Measurements from ENCODE around the gene FBXW9.
"Not testable (repeated sequence)": the region's sequence is repeated elsewhere in the genome, so short reads cannot be mapped to it uniquely, and the experiment has no call there.

The FBXW9 gene

DNA sequence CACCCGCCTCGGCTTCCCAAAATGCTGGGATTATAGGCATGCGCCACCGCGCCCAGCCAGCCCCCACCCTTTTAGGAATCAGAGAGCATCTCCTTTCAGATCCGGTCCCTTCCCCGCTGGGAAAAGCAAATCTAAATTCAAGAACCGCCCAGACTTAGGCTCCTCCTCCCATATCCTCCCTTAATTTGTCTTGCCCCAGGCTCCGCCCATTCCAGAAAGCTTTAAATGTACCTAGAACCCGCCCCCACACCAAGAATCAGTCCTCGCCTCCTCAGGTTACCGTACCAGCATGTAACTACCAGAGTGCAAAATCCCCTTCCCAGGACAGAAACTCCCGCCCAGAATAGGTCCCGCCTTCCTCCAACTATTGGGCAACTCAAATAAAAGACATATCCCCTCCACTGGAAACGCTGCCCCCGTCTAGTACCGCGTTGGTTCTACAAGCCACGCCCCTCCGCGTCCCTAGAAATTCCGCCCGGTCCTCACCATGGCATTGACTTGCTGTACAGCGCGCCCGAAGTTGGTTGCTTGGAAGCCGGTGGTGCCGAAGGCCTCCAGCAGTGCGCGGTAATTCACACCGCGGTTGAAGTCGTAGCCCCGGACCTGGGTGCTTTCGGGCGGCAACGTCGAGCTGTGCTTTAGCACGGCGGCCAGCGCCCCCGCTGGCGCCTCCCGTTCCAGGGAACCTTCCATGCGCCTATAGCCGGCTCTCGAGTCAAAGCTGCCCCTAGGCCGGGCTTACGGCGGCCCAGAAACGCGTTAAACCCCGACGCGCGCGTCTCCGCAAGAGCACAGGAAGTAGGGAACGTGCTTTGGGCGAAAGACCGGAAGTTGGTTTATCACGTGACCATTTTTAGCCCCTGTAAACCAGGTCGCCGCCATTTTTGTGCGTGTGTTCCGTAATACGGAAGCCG lies 15.1 kb downstream of the FBXW9 start, which contains the start of gene DHPS:
Gene DHPS (minus strand): TSS at position 807 of the 914 bp plus-strand sequence. CDS start 114 bp downstream, at position 693.
- peak; percentile 57 for DNase-seq (ENCODE audit: low read depth)

DNA sequence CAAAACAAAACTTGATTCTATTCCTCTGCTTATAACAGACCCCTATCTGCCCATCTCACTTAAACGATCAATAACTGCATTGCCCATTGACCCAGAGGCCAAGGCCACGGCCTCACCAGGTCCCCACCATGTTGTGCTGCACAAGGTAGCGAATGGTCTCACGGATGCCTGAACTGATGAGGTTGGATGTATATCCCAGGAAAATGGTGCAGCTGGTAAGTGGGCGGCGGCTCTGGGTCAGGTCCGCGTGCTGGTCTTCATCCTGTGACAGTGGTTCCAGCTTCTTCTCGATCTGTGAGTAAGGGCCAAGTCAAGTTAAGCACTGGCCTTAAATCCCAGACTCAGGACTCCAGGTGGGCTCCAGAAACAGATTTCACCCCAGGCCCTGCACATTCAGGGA lies 16.4 kb downstream of the FBXW9 start:
- DNase-seq (ENCODE audit: low read depth) = no peak

DNA sequence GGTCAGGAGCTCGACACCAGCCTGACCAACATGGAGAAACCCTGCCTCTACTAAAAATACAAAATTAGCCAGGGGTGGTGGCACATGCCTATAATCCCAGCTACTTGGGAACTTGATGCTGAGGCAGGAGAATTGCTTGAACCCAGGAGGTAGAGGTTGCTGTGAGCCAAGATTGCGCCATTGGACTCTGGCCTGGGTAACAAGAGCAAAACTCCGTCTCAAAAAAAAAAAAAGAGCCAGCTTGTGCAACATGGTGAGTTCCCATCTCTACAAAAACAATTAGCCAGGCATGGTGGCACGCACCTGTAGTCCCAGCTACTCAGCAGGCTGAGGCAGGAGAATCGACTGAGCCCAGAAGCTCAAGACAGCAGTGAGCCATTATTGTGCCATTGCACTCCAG lies 18.4 kb downstream of the FBXW9 start:
- not testable (repeated sequence) for DNase-seq (ENCODE audit: low read depth)

DNA sequence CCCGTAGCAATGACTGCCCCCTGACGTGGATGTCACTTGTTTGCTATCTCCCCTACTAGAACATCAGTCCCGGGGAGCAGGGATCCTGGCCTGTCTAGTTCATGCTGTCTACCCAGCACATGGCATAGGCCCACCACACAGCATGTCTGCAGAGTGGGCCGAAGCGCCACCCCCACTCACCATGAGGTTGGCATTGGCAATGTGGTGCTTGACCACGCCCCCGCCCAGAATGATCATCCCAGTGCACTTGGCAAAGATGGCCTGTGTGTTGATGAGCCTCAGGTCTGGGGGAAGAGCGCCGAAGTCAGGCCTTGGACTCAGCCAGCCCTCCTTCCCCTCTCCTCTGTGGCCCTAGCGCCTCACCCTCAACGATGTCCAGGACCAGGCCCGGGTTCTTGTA lies 19.5 kb downstream of the FBXW9 start:
- no peak for DNase-seq (ENCODE audit: low read depth)

DNA sequence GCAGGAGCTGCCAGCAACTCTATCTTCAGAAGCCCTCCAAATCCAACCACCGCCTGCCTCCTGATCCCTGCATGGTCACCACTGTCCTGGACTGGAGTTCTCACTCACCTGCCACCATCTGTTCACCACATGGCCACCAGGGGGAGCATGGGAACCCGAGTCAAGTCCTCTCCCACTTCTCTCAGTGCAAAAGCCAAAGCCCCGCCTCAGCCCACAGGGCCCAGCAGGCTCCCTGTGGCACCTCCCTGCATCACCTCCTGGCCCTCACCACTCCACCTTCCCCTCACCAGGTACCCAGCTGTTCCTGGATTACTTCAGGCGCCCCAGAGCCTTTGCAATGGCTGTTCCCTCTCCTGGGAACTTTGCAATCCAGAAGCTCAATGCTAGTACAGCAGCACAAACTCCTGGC lies 20.0 kb downstream of the FBXW9 start:
- DNase-seq (ENCODE audit: low read depth) = peak; percentile 83

DNA sequence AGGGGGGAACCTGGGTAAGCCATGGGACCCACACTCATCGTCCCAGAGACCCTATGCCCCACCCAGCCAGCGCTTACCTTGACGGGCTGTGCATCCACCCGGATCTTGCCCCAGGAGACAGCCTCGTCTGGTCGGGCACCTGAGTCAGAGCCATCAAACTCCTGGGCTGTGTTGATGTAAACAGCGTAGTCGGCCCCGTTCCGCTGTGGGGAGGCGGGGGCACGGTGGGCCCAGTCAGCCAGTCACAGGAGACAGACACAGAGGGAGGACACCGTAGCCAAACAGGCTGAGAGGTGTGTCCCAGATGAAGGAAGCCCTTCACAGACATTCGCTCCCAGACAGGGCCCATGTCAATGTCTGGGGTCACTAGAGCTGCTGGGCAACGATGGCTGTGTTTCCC lies 20.5 kb downstream of the FBXW9 start:
- no peak for DNase-seq (ENCODE audit: low read depth)

DNA sequence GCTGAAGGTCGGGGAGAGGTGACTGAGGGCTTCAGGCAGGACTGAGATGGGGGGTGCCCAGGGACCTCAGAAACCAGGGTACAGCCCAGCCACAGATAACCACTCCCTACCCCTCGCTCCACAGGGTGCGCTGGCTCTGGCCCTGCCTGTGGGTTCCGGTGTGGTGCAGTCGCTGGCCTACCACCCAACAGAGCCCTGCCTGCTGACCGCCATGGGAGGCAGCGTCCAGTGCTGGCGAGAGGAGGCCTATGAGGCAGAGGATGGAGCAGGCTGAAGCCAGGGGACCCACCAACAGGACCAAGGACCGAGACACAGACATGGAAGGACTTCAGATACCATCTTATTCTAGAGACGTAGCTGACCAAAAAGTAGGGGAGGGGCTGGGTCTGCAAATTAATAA lies 21.0 kb downstream of the FBXW9 start:
- no peak for DNase-seq (ENCODE audit: low read depth)

DNA sequence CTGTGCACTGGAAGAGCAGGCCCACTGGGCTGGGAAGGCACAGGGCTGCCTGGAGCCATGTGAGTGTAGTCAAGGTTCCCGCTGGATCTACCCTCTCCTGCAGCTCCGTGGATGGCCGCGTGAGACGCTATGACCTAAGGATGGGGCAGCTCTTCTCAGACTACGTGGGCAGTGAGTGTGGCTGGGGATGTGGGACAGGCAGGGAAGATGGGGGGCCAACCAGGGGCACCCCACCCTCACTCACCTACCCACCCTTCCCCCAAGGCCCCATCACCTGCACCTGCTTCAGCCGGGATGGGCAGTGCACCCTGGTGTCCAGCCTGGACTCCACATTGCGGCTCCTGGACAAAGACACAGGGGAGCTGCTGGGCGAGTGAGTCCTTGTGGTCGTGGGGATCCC lies 23.7 kb downstream of the FBXW9 start:
- no peak for DNase-seq (ENCODE audit: low read depth)

DNA sequence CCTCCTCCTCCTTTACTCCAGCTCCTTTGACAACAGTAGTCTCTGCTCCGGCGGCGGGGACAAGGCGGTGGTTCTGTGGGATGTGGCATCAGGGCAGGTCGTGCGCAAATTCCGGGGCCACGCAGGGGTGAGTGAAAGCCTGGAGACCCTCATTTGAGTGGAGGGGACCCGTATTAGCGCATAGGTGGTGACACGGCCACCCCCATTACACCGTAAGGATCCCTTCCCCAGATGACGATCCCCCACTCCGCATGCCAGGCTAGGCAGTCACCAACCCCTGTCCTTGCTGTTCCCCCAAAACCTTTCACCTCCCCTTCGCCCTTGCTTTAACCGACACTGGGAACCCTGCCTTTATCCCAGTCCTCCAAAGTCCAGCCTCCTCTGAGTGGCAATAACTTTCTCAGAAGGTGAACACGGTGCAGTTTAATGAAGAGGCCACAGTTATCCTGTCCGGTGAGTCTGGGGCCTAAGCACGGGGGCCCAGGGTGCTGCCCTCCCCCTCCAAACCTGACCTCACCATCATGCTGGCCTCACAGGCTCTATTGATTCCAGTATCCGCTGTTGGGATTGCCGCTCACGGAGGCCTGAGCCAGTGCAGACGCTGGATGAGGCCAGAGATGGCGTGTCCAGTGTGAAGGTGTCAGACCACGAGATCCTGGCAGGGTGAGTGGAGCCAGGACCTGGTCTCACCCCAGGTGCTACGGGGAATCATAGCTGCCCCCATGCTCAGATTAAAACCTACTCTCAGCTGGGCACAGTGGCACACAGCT lies 26.1 kb downstream of the FBXW9 start:
- DNase-seq (ENCODE audit: low read depth) = no peak

DNA sequence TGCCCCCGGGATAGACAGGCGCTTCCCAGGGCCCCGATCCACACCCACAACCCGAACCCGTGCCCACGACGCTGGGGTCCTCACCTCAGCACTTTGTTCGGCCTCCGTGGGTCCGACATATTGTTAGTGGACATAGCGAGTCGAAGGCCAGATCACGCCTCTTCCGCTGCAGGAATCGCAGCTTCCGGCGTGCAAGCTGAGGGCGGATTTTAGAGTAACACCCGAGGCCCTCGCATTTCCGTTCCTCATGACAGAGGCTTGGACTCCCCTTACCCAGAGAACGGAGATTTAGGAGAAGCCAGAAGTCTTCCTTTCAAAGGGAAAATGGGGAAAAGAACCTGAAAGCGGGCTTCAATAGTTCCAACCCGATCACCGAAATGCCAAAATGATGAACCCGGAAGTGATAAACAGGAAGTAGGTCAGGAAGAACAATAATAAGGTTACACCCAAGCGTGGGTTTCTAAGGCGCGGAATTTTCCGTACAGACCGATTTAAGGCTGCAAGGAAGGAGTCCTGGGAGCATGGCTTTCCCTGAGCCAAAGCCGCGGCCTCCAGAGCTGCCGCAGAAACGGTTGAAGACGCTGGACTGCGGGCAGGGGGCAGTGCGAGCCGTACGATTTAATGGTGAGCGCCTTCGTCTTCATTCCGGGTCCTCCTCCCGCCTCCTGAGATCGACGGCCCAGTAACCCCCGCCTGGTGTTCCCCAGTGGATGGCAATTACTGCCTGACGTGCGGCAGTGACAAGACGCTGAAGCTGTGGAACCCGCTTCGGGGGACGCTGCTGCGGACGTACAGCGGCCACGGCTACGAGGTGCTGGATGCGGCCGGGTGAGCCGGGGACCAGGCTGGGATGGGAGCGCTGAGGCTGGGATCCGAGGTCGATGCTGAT lies 26.9 kb downstream of the FBXW9 start:
- DNase-seq (ENCODE audit: low read depth) = peak; percentile 53

DNA sequence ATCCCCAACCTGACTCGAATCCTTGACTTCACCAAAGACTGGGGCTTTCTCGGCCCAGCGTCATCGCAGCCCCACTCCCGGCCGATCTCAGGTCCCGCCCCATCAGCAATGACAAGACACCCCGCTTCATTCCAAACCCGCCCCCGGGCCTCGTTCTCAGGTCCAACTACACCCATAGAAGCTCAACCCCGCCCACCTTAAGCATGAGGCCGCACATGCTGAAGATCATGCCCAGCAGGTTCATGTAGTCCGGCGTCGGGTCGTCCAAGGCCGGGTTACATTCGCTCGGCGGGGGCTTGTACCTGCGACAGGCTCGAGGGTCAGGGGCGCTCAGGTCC lies 27.5 kb downstream of the FBXW9 start:
- DNase-seq (ENCODE audit: low read depth) = no peak

DNA sequence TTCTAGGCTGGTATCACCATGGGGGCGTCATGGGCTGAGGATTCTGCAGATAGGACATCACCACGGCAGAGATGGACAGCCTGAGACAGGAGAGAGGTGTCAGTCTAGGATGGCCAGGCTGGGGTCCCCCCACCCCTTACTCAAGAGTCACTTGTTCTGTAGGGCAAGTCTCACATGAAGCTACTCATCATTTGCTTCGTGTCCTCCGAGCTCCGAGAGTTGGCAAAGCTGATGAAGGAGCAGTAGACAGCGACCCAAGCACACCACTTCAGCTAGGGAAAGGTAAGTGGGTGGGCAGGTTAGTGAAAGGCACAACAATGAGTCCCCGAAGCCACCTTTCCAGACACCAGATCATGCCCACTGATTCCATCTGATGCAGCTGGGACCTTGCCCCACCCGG lies 28.1 kb downstream of the FBXW9 start:
- DNase-seq (ENCODE audit: low read depth) = no peak

DNA sequence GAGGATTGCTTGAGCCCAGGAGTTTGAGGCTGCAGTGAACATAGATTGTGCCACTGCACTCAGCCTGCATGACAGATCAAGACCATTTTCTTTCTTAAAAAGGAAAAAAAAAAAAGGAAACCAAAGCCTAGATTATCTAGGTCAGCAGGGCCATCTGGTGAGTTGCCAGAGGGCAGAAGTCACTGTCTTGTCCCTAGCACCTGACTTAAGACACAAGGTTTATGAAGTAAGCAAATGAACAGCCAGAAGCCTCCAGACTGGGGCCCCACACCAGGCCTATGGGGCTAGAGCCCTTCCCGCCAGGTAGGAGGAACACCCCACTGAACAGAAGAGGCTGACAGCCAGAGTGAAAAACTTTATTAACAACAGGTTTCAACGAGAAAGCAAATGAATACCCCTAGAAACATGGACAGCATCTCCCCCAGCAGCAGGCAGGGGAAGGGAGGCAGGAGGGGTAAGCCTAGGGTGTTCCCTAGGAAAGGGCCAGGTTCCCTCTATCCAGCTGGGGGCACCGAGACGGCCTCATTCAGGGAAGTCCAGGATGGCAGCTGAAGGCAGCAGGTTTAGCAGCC lies 28.6 kb downstream of the FBXW9 start:
- no peak for DNase-seq (ENCODE audit: low read depth)

DNA sequence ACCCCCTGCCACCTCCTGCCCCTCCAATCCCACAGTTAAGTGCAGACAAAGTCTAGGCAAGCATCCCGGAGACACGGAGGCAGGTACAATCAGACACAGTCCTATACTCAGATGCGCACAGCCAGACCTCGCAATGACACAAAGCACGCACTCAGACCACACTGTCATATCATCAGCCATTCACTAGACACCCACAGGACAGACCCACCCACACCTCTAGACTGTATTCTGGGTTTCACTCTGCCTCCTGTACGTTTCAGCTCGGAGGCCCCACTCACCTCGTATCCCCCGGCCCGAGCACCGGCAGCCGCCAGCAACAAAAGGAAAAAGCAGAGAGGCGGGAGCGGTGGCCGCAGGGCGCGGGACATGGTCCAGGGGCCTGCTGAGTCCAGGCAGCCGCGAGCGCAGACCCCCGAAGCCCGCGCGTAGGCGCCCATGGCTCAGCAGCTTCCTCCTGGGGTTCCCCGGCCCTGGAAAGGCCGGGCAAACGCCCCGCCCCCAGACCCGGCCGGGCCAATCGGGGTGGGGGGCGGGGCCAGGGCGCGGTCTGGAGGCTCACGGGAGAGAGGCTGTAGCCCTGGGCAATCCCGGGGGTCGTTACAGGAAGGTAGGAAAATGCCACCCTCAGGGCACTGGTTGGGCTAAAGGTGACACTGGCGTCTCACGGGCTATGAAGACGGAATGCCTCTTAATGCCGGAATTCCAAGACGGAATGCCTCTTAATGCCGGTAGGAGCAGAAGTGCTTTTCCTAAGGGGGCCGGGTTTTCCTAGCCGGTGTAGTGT lies 30.0 kb downstream of the FBXW9 start, which contains the start of the genes MAN2B1 and WDR83:
Gene MAN2B1 (minus strand): TSS at position 478 of the 784 bp plus-strand sequence. CDS start 41 bp downstream, at position 437.
Gene WDR83 (plus strand): TSS at position 543 of the 784 bp plus-strand sequence. CDS start 2,984 bp downstream, outside the sequence.
- DNase-seq (ENCODE audit: low read depth) = peak; percentile 63

DNA sequence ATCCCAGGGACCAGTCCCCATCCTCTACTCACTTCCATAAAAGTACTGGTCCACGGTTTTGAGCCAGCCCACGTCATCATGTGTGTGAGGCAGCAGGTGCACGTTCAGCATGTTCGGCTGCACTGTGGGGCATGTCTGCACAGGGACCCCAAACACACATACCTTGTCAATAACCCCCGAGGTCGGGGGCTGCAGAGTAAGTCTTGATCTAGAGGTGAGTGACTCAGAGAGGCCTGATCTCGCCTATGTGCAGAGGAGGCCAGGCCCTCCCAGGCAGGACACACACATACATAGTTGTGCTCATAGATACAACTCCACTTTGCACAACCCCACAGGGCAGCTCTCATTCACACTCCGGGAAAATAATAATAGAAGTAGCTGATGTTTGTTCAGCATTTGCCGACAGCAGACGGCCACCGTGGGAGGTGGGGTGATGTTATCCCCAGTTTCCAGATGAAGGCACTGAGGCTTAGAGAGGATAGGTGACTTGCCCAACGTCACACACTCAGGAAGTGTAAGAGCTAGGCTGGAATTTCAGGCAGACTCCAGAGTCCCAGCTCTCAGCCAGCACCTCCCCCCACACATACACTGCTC lies 30.7 kb downstream of the FBXW9 start:
- DNase-seq (ENCODE audit: low read depth) = no peak

DNA sequence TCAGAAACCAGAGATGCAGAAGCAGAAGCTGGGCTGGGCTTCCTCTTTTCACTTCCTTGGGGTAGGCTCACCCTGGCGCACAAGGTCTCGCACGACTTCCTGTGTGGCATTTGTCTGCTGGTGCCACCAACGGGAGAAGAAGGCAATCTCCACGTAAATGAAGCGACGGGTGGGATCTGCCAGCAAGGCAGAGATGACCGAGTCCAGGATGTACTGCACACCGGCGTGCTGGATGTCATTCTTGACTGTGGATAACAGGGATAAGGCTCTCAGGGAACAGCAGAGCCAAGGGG lies 31.2 kb downstream of the FBXW9 start:
- DNase-seq (ENCODE audit: low read depth) = no peak

DNA sequence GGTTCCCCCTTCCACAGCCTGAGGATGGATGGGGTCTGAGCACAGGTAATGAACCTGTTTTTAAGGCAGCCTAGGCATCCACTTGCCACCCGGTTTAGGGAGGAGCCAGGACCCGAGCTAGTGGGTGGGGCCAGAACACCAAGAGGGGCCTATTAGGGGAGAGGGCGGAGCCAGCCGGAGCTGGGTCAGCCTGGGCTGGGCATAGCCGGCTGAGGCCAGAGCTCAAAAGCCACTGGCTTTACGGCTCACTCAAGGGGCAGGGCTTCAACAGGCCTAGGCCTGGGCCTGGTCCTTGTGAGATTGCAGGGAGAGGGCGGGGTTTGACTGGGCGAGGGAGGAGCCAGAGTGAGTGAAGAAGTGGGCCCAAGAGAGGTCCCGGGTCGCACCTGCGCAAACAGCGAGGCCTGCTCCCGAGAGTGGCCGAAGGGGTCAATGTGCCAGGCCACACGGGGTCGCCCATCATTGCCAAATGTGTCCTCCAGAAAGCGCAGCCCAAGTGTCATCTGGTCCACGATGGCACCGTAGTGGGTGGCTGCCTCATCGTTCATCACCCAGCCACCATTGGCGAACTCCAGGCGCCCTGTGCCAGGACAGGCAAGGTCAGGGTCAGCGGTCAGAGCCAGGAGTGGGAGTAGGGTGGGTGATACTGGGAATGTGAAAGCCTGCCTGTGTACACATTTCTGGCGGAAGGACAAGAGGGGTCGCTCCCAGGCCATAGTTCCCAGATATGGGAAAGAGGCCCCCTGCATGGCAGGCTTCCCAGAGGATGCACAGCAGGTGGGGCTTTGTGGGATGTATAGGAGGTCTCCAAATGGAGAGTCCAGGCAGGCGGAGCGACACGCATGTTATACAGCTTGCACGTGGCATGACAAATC lies 31.8 kb downstream of the FBXW9 start:
- no peak for DNase-seq (ENCODE audit: low read depth)

DNA sequence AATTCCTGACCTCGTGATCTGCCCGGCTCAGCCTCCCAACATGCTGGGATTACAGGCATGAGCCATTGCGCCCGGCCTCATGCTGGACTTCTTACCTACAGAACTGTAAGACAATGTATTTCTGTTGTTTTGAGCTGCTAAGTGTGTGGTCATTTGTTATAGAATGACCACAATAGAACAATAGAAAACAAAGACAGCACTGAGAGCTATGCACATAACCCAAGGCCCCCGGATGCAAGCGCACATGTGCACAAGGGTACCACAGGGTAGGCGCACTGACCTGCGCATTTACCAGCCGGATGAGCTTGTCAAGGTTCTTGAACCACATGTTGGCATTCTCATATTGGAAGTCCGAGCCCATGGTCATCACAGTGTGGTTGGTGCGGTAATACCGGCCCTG lies 35.5 kb downstream of the FBXW9 start:
- DNase-seq (ENCODE audit: low read depth) = no peak

DNA sequence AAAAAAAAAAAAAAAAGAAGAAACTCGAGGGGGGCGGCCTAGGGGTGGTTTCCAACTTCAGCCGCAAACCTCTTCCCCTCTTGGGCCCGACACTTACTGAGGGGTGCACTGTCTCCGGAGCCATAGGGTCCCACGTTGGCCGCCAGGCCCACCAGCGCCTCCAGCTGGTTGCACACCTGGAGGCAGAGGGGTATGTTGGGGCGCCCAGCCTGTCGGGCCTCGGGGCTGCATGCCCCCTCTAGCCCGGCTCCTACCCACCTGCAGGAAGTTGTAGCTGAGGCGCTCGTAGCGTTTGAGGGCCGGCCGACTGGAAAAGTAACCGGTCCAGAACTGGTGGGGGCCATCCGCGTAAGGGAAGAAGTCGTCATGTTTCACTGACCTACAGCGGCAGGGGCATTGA lies 38.5 kb downstream of the FBXW9 start:
- DNase-seq (ENCODE audit: low read depth) = no peak

Measured in stimulated activated CD8-positive, alpha-beta memory T cell treated with anti-CD3 and anti-CD28 coated beads, Interleukin-15, amount 100 ng/mL, for 24 hours (primary cell).